ENCODE results near the gene ADRA2A. TPM values are rescaled to one million over a fixed set of nuclear protein-coding genes. Genes with fewer than 3 reads are reported as not detected.

Gene ADRA2A
- total RNA-seq, 4 donors from 2014 or later, result 1.0 to 9.1 (median 3.5) TPM

- Histone ChIP-seq H3K27ac (no peak overlapping the region), H3K4me3 (replicated peaks in 1 of 3) (no peak overlapping the region), H3K9me3 (no peaks in the 10 kb centered on the region), H3K4me1 (no peaks in the 10 kb centered on the region), H3K36me3 (no peaks in the 10 kb centered on the region), H3K27me3 (no peaks in the 10 kb centered on the region)
- TF ChIP-seq CTCF (IDR thresholded peaks at IDR 0.05), result no peak
- TF ChIP-seq POLR2A (IDR thresholded peaks at IDR 0.05), result no peak
- no peak for DNase-seq
- intact Hi-C loops (cut with DNase I), result no loop called here
- WGBS, 2 donors, result 70 to 77% methylated on average over 7 of the region's 7 CpGs
These were observed 26.5 kb downstream of the ADRA2A start for GRCh38 chr10:111103196-111103840.

- 95 to 96% methylated on average over 20 of the region's 20 CpGs for WGBS, 2 donors
- H3K27me3 ChIP-seq, result no peaks in the 10 kb centered on the region
- H3K4me3 ChIP-seq (replicated peaks in 1 of 3), result no peak overlapping the region
These were observed 28.0 kb downstream of the ADRA2A start for GRCh38 chr10:111104811-111105210.

DNA sequence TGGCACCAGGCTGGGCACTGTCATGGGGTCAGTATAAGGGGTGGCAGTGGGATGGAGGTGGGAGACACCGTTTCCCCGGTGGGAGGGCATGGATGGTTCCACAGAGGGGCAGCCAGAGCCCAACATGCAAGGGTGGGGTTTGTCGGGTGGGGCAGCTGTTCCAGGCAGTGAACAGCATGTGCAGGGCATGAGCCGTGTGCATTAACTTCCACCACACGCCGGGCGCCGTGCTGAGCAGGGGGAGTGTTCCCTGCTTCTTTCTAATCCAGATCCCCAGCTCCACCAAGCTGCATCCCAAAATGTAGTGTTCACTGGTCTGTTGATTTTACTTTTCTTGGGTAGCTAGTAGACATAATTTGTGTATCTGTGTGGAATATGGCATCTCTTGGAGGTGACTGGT is 29.3 kb downstream of the ADRA2A start:
- H3K4me3 ChIP-seq (replicated peaks in 1 of 3), result no peak overlapping the region
- no peaks in the 10 kb centered on the region for H3K36me3 ChIP-seq
- no peak overlapping the region for H3K27ac ChIP-seq
- no peak for TF ChIP-seq POLR2A (IDR thresholded peaks at IDR 0.05)
- no peak for TF ChIP-seq CTCF (IDR thresholded peaks at IDR 0.05)
- no peaks in the 10 kb centered on the region for H3K9me3 ChIP-seq
- DNase-seq, result no peak
- intact Hi-C loops (cut with DNase I), result no loop called here
- 93 to 95% methylated on average over 8 of the region's 8 CpGs for WGBS, 2 donors
- H3K4me1 ChIP-seq, result no peaks in the 10 kb centered on the region
- no peaks in the 10 kb centered on the region for H3K27me3 ChIP-seq

More at GRCh38 chr10:111104811-111105210, 28.0 kb downstream of the ADRA2A start:
- Histone ChIP-seq H3K9me3 (no peaks in the 10 kb centered on the region), H3K27ac (no peak overlapping the region), H3K4me1 (no peaks in the 10 kb centered on the region), H3K36me3 (no peaks in the 10 kb centered on the region)
- no peak for DNase-seq
- TF ChIP-seq POLR2A (IDR thresholded peaks at IDR 0.05) (no peak), CTCF (IDR thresholded peaks at IDR 0.05) (no peak)
- intact Hi-C loops (cut with DNase I), result no loop called here

DNA sequence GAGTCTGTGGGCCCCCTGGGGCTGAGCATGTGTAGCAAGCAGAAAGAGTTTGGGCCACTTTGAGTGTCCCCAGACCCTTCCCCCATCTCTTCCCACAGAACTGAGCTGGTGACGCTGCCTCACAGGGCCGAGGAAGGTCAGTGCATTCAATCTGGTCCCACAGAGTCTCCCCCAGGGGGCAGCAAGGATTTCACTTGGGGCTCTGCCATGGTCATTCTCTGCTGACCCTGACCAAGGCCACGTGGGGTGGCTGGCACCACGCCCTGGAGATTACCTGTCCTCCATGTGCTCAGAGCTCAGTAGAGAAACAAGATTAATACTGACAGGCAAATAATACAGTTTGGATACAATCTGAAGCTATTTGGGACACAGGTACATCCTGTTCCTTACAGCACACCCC is 30.2 kb downstream of the ADRA2A start:
- Histone ChIP-seq H3K27me3 (no peaks in the 10 kb centered on the region), H3K4me3 (replicated peaks in 1 of 3) (no peak overlapping the region), H3K36me3 (no peaks in the 10 kb centered on the region), H3K4me1 (no peaks in the 10 kb centered on the region), H3K9me3 (no peaks in the 10 kb centered on the region), H3K27ac (no peak overlapping the region)
- DNase-seq, result peak; percentile 12 to 21
- TF ChIP-seq CTCF (IDR thresholded peaks at IDR 0.05), result no peak
- no peak for TF ChIP-seq POLR2A (IDR thresholded peaks at IDR 0.05)
- intact Hi-C loops (cut with DNase I), result no loop called here
- 42 to 71% methylated on average over 2 to 4 of the region's 4 CpGs for WGBS, 2 donors

DNA sequence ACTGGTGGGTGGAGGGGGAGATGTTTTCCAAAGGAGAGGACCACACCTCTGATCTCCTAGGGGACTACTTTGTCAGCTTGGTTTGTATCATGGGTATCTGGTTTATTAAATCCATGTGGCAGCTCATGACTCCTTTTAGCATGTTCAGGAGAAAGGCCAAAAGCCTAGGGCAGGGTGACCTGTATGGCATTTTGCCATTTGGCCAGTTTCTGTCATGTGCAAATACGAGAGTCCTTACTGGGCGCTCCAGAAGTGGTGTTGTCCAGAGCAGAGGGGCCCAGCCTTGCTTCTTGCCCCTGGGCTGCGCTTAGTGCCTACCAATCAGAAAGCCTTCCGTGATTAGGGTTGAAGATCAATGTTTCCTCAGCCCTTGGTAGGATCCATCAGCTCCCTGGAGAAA is 31.0 kb downstream of the ADRA2A start:
- Histone ChIP-seq H3K4me1 (no peaks in the 10 kb centered on the region), H3K9me3 (no peaks in the 10 kb centered on the region), H3K36me3 (no peaks in the 10 kb centered on the region), H3K27me3 (no peaks in the 10 kb centered on the region), H3K4me3 (replicated peaks in 1 of 3) (no peak overlapping the region), H3K27ac (no peak overlapping the region)
- DNase-seq, result no peak
- 78 to 93% methylated on average over 4 of the region's 4 CpGs for WGBS, 2 donors
- TF ChIP-seq CTCF (IDR thresholded peaks at IDR 0.05) (no peak), POLR2A (IDR thresholded peaks at IDR 0.05) (no peak)
- intact Hi-C loops (cut with DNase I), result no loop called here
